ENCODE data around the gene ULK3.

Gene ULK3

GRCh38 chr15:74795966-74796625 lies 46.9 kb downstream of the ULK3 start:
- TF ChIP-seq GATA3 (IDR thresholded peaks at IDR 0.05; ENCODE audit: low read depth, low read length) (no peak), GATA2 (IDR thresholded peaks at IDR 0.05; ENCODE audit: low read depth, low read length) (no peak)

GRCh38 chr15:74794970-74795349 lies 48.0 kb downstream of the ULK3 start:
- no peak for TF ChIP-seq GATA2 (IDR thresholded peaks at IDR 0.05; ENCODE audit: low read depth, low read length)
- no peak for TF ChIP-seq GATA3 (IDR thresholded peaks at IDR 0.05; ENCODE audit: low read depth, low read length)

- TF ChIP-seq GATA3 (IDR thresholded peaks at IDR 0.05; ENCODE audit: low read depth, low read length), result no peak
- TF ChIP-seq GATA2 (IDR thresholded peaks at IDR 0.05; ENCODE audit: low read depth, low read length), result no peak
These were observed 48.5 kb downstream of the ULK3 start for GRCh38 chr15:74794248-74794969.

- no peak for TF ChIP-seq GATA2 (IDR thresholded peaks at IDR 0.05; ENCODE audit: low read depth, low read length)
- TF ChIP-seq GATA3 (IDR thresholded peaks at IDR 0.05; ENCODE audit: low read depth, low read length), result no peak
These were observed 49.6 kb downstream of the ULK3 start for GRCh38 chr15:74793135-74794028.

- TF ChIP-seq GATA2 (IDR thresholded peaks at IDR 0.05; ENCODE audit: low read depth, low read length) (no peak), GATA3 (IDR thresholded peaks at IDR 0.05; ENCODE audit: low read depth, low read length) (no peak)
These were observed 50.5 kb downstream of the ULK3 start for GRCh38 chr15:74792227-74793016.

- TF ChIP-seq GATA2 (IDR thresholded peaks at IDR 0.05; ENCODE audit: low read depth, low read length), result no peak
- TF ChIP-seq GATA3 (IDR thresholded peaks at IDR 0.05; ENCODE audit: low read depth, low read length), result no peak
These were observed 51.3 kb downstream of the ULK3 start for GRCh38 chr15:74791667-74792066.

- TF ChIP-seq GATA2 (IDR thresholded peaks at IDR 0.05; ENCODE audit: low read depth, low read length) (no peak), GATA3 (IDR thresholded peaks at IDR 0.05; ENCODE audit: low read depth, low read length) (no peak)
These were observed 51.9 kb downstream of the ULK3 start for GRCh38 chr15:74791007-74791406.

GRCh38 chr15:74790080-74790916 lies 52.7 kb downstream of the ULK3 start:
- TF ChIP-seq GATA2 (IDR thresholded peaks at IDR 0.05; ENCODE audit: low read depth, low read length), result no peak
- no peak for TF ChIP-seq GATA3 (IDR thresholded peaks at IDR 0.05; ENCODE audit: low read depth, low read length)

- TF ChIP-seq GATA3 (IDR thresholded peaks at IDR 0.05; ENCODE audit: low read depth, low read length) (no peak), GATA2 (IDR thresholded peaks at IDR 0.05; ENCODE audit: low read depth, low read length) (no peak)
These were observed 53.2 kb downstream of the ULK3 start for GRCh38 chr15:74789741-74790079.

GRCh38 chr15:74789171-74789631 lies 53.8 kb downstream of the ULK3 start:
- no peak for TF ChIP-seq GATA2 (IDR thresholded peaks at IDR 0.05; ENCODE audit: low read depth, low read length)

GRCh38 chr15:74788683-74789151 lies 54.2 kb downstream of the ULK3 start:
- TF ChIP-seq GATA3 (IDR thresholded peaks at IDR 0.05; ENCODE audit: low read depth, low read length) (no peak), GATA2 (IDR thresholded peaks at IDR 0.05; ENCODE audit: low read depth, low read length) (no peak)

GRCh38 chr15:74788042-74788682 lies 54.8 kb downstream of the ULK3 start:
- no peak for TF ChIP-seq GATA3 (IDR thresholded peaks at IDR 0.05; ENCODE audit: low read depth, low read length)
- no peak for TF ChIP-seq GATA2 (IDR thresholded peaks at IDR 0.05; ENCODE audit: low read depth, low read length)

Data from SH-SY5Y (cell line).